AG04450 (cell line): Measurements from ENCODE around the gene SLAIN1. TPM values are rescaled to one million over a fixed set of nuclear protein-coding genes. Genes with fewer than 3 reads are reported as not detected.

Experiments
- CTCF ChIA-PET: fragments of 300-600, 350-600 bp; formaldehyde crosslinking; extraction: SDS; loops from one replicate; lab custom pipeline; 2022; ENCODE audit warnings: antibody characterized with exemption, inconsistent platforms; lab: Charles Lee
- POLR2A ChIA-PET: fragments of 350-600 bp; formaldehyde crosslinking; extraction: SDS; loops from one replicate; lab custom pipeline; 2021; ENCODE audit warnings: antibody characterized with exemption, inconsistent platforms; lab: Yijun Ruan, JAX
- DNase-seq: peaks from one replicate; pipeline ENCODE4 v3.0.0-alpha.2; 2011; ENCODE audit warnings: low read depth, low spot score
- H3K27ac ChIP-seq: one replicate; pipeline ENCODE4 v1.5.1; 2012; ENCODE audit warnings: low read depth, low read length, control low read depth
- H3K27me3 ChIP-seq: one replicate; pipeline ENCODE4 v1.6.0; 2012; ENCODE audit warnings: low read length; ENCODE audit not compliant: control insufficient read depth, insufficient read depth
- H3K4me3 ChIP-seq: 2 replicates; pipeline ENCODE4 v1.5.1; 2011; ENCODE audit warnings: mild to moderate bottlenecking, low read depth, low read length, control low read depth
- H3K9me3 ChIP-seq: 2 replicates; pipeline ENCODE4 v1.5.1; 2012; ENCODE audit warnings: low read length; ENCODE audit not compliant: control insufficient read depth, insufficient read depth
- polyA plus RNA-seq: library from polyadenylated mRNA; depleted of rRNA; stranded (reverse); fragments of >200 nt; gene quantifications from 2 replicates; pipeline ENCODE4 v1.2.3, GENCODE V29; 2011
- TF ChIP-seq, protein P1 (sequence below): IDR thresholded peaks from 2 replicates; pipeline ENCODE4 v1.5.1; 2011; ENCODE audit warnings: low read depth, low read length, control low read depth, inconsistent platforms

Gene SLAIN1
- polyA plus RNA-seq, 1 experiment = 0.24 TPM

DNA sequence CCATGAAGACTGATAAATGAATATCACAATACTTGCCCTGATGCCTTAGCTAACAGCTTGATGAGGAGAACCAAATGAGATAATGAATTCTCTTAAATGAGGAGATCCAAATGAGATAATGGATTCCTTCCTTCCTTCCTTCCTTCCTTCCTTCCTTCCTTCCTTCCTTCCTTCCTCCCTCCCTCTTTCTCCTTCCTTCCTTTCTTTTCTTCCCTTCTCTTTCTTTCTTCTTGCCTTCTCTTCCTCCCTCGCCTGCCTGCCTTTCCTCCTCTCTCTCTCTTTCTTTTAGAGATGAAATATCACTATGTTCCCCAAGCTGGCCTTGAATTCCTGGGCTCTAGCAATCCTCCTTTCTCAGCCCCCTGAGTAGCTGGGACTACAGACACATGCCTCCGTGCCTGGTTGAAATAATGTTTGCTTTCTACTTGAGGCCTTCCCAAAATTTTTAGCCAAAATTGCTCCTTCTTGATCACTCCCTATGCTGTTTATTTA lies 4.0 kb upstream of the SLAIN1 start:
- no peak overlapping the region for H3K27ac ChIP-seq
- peaks cover 7% of the 10 kb centered on the region for H3K27me3 ChIP-seq
- TF ChIP-seq, protein P1, sequence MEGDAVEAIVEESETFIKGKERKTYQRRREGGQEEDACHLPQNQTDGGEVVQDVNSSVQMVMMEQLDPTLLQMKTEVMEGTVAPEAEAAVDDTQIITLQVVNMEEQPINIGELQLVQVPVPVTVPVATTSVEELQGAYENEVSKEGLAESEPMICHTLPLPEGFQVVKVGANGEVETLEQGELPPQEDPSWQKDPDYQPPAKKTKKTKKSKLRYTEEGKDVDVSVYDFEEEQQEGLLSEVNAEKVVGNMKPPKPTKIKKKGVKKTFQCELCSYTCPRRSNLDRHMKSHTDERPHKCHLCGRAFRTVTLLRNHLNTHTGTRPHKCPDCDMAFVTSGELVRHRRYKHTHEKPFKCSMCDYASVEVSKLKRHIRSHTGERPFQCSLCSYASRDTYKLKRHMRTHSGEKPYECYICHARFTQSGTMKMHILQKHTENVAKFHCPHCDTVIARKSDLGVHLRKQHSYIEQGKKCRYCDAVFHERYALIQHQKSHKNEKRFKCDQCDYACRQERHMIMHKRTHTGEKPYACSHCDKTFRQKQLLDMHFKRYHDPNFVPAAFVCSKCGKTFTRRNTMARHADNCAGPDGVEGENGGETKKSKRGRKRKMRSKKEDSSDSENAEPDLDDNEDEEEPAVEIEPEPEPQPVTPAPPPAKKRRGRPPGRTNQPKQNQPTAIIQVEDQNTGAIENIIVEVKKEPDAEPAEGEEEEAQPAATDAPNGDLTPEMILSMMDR = no peak
- ChIA-PET POLR2A (no interaction called here), CTCF (no interaction called here)
- H3K9me3 ChIP-seq = no peaks in the 10 kb centered on the region
- H3K4me3 ChIP-seq = no peak overlapping the region
- DNase-seq = no peak

DNA sequence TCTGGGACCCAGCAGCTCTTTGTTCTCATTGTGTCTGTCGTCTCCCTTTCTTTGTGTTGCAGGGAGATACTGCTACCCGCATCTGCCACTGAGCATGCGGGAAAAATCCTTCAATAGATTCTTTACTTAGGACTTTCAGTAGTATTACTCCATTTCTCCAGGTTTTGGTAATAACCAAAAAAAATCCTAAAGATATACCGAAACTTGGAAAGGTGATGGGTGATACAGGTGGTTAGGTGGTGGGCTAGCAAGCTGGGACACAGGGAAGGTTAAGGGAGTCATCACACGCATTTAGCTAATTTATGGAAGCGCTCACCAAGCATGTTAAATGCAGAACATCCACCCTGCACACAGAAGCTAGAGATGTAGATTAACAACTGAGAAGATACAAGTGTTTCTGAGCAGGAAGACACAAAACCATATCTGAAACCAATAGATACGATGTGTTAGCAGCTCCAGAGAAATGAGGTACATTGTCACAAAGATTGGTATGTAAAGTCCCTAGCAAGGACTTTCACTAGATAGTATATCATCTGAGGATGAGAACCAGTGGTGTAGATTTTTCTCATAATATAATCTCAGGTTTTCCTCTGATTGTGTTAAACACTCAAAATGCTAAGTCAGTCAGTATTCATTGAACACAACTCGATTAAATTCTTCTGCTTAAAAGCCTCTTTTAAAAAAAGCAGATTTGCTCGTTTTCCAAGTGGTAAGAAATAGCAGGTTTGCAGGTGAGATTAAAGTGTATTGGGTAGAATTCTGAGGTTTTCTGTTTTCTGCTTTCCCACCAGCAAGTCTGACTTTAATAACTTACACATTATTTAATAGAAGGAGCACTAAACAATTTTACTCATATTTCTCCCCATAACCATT lies 1.2 kb upstream of the SLAIN1 start:
- no peaks in the 10 kb centered on the region for H3K9me3 ChIP-seq
- ChIA-PET CTCF (no interaction called here), POLR2A (no interaction called here)
- no peak for DNase-seq
- H3K4me3 ChIP-seq = no peak overlapping the region
- peaks cover 12% of the 10 kb centered on the region for H3K27me3 ChIP-seq
- TF ChIP-seq, protein P1 = no peak
- H3K27ac ChIP-seq = no peak overlapping the region

DNA sequence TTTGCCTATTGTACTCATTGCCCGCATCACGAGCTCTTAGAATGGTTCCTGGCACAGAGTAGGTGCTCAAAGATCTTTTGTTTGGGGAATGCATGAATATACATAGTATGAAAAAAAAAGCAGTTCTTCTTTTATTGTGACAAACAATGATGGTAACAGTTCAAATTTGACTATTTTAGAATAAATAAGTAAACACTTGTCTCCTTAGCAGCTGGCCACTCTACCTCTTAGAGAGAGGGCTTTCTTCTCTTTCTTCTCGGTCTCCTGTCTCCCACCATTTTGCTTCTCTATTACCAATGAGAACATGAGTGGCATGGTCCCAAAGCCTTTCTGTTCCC lies 639 bp upstream of the SLAIN1 start:
- Histone ChIP-seq H3K4me3 (no peak overlapping the region), H3K27me3 (peaks cover 12% of the 10 kb centered on the region), H3K9me3 (no peaks in the 10 kb centered on the region), H3K27ac (no peak overlapping the region)
- no peak for DNase-seq
- ChIA-PET POLR2A (no interaction called here), CTCF (no interaction called here)
- TF ChIP-seq, protein P1 = no peak

DNA sequence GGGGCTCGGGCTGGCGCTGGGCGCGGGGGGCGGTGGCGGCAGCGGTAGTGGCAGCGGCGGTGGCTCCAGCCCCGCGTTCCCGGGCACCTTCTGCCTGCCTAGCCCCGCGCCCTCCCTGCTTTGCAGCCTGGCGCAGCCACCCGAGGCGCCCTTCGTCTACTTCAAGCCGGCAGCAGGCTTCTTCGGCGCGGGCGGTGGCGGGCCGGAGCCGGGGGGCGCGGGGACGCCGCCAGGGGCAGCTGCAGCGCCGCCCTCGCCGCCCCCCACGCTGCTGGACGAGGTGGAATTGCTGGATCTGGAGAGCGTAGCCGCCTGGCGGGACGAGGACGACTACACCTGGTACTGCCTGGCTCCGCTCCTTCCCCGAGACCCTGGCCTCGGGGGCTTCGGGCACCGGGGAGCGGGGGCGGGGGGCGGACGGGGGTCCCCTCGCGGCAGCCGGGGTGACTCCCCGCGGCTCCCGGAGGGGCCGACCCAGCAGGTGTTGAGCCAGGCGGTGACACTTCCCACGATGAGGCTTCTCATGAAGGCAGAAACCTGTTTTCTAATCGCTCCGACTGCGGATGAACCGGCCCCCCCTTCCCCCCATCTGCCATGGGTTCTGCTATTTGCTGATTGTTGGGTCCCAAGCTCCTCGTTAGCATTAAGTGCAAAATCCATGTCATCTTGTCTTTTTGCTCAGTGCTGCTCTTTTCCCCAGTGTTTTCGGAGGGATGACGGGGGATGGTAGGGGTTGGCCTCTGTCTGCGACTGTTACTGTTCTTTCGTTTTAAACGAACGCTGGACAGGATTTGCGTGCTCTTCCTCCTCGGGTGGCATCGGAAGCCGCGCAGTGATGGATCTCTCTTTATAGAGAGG lies 943 bp downstream of the SLAIN1 start:
- TF ChIP-seq, protein P1 = no peak
- peaks cover 12% of the 10 kb centered on the region for H3K27me3 ChIP-seq
- POLR2A ChIA-PET = no interaction called here
- no peak for DNase-seq
- H3K27ac ChIP-seq = no peak overlapping the region
- no peaks in the 10 kb centered on the region for H3K9me3 ChIP-seq
- H3K4me3 ChIP-seq = peak overlapping the region; percentile 45
- CTCF ChIA-PET = no interaction called here
